PFSK-1 (cell line): Measurements from ENCODE around the gene SNRNP27.

Experiments
- FOXP2 ChIP-seq: optimal IDR thresholded peaks from 2 replicates; pipeline ENCODE3; 2011; ENCODE audit warnings: borderline replicate concordance, control low read depth, inconsistent platforms; ENCODE audit not compliant: insufficient read depth; ENCODE audit errors: extremely low read length, extremely low read depth
- POLR2AphosphoS5 ChIP-seq: IDR thresholded peaks from 2 replicates; pipeline ENCODE4 v1.6.1; 2012; ENCODE audit warnings: low read depth, mild to moderate bottlenecking, control low read depth, low read length, moderate library complexity
- SIN3A ChIP-seq: IDR thresholded peaks from 2 replicates; pipeline ENCODE4 v1.6.1; 2012; ENCODE audit warnings: mild to moderate bottlenecking, low read length, moderate library complexity, borderline replicate concordance; ENCODE audit not compliant: insufficient read depth
- TAF1 ChIP-seq: IDR thresholded peaks from 2 replicates; pipeline ENCODE4 v1.6.1; 2012; ENCODE audit warnings: low read length, control low read depth, borderline replicate concordance; ENCODE audit not compliant: insufficient read depth
- TF ChIP-seq, protein P1 (sequence below), 2 experiments: IDR thresholded peaks; 2 replicates each; pipeline versions ENCODE4 v1.6.1 to v1.8.0; 2011 to 2012; ENCODE audit warnings: low read depth in 2 of 2, low read length in 2 of 2, control low read depth in 1 of 2, inconsistent platforms in 1 of 2, mild to moderate bottlenecking in 1 of 2, moderate library complexity in 1 of 2; ENCODE audit not compliant: insufficient read depth in 1 of 2

SNRNP27 gene

DNA sequence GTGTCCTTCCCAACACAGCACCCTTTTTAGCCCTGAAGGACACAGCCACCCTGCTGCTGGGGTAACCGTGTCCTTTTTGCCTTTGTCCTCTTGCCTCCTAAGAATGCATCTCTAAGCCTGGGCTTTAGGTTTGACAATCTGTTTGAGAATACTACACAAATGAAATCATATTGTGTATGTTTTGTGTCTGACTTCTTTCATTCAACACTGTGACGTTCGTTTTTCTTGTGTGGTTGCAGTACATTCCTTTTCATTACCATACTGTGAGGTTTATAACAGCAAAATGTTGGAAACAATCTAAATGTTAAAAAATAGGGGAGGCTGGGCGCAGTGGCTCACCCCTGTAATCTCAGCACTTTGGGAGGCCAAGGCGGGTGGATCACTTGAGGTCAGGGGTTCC is 56.5 kb downstream of the SNRNP27 start:
- TF ChIP-seq, protein P1, sequence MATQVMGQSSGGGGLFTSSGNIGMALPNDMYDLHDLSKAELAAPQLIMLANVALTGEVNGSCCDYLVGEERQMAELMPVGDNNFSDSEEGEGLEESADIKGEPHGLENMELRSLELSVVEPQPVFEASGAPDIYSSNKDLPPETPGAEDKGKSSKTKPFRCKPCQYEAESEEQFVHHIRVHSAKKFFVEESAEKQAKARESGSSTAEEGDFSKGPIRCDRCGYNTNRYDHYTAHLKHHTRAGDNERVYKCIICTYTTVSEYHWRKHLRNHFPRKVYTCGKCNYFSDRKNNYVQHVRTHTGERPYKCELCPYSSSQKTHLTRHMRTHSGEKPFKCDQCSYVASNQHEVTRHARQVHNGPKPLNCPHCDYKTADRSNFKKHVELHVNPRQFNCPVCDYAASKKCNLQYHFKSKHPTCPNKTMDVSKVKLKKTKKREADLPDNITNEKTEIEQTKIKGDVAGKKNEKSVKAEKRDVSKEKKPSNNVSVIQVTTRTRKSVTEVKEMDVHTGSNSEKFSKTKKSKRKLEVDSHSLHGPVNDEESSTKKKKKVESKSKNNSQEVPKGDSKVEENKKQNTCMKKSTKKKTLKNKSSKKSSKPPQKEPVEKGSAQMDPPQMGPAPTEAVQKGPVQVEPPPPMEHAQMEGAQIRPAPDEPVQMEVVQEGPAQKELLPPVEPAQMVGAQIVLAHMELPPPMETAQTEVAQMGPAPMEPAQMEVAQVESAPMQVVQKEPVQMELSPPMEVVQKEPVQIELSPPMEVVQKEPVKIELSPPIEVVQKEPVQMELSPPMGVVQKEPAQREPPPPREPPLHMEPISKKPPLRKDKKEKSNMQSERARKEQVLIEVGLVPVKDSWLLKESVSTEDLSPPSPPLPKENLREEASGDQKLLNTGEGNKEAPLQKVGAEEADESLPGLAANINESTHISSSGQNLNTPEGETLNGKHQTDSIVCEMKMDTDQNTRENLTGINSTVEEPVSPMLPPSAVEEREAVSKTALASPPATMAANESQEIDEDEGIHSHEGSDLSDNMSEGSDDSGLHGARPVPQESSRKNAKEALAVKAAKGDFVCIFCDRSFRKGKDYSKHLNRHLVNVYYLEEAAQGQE (IDR thresholded peaks at IDR 0.05; ENCODE audit: insufficient read depth in 1 of 2, low read depth in 2 of 2, low read length in 2 of 2), result no peak
- TF ChIP-seq TAF1, result no peak
- no peak for TF ChIP-seq SIN3A
- no peak for TF ChIP-seq POLR2AphosphoS5
- TF ChIP-seq FOXP2, result no peak

DNA sequence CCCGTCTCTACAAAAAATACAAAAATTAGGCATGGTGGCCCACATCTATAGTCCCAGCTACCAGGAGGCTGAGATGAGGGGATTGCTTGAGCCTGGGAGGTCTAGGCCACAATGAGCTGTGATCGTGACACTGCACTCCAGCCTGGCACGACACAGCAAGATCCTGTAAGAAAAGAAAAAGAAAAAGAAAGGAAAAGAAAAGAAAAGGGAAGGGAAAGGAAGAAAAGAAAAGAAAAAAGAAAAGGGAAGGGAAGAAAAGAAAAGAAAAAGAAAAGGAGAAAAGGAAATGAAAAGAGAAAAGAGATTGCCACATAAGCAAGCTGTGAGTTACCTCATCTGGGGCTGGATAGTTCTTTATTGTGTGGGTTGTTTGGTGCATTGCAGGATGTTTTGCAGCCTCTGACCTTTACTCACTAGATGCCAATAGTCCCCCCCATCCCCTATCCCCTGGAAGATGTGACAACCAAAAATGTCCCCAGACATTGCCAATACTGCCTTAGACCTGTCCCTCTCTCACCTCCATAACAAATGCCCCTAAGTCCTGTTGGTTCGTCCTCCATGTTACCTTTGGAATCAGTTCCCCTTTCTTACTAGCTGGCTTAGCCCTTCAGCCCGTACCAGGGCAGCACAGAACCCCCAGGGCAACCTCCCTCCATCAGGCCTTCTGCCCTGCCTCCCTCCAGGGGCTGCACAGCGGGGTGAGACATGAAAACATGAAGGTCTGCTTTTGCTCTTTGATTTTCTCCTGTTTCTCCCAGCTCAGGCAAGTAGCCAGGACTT is 58.8 kb downstream of the SNRNP27 start:
- TF ChIP-seq, protein P1 (IDR thresholded peaks at IDR 0.05; ENCODE audit: insufficient read depth in 1 of 2, low read depth in 2 of 2, low read length in 2 of 2), result no peak
- TF ChIP-seq FOXP2 (no peak), TAF1 (no peak), POLR2AphosphoS5 (no peak), SIN3A (no peak)

DNA sequence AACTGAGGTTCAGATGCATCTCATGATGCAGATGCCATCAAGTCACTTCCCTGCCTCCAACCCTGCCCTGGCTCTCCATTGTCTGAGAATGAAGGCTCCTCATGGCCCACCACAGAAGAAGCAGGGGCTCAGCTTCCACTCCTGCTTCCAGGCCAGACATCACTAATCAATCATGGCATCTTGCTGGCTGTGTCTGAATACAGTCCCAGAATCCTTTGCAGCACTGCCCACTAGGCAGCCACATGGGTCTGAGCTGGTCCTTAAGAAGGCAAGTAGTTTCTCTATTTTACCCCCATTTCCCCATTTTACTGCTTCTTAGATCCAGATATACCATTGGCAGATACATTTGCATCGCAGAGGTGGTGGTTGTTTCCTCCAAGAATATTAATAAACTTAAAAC is 60.3 kb downstream of the SNRNP27 start:
- TF ChIP-seq POLR2AphosphoS5, result no peak
- no peak for TF ChIP-seq SIN3A
- TF ChIP-seq FOXP2, result no peak
- TF ChIP-seq, protein P1 (IDR thresholded peaks at IDR 0.05; ENCODE audit: insufficient read depth in 1 of 2, low read depth in 2 of 2, low read length in 2 of 2), result no peak
- TF ChIP-seq TAF1, result no peak
